Ecto neural progenitor cell (in vitro differentiated cells): ENCODE data around the gene C1QTNF5.

ENCODE experiments used
- DNase-seq: peaks from one replicate; pipeline ENCODE4 v3.0.0-alpha.2; 2018; ENCODE audit warnings: low spot score

The C1QTNF5 gene

GRCh38 chr11:119295178-119295577 is 45.5 kb downstream of the C1QTNF5 start:
- no peak for DNase-seq

- DNase-seq = no peak
Measured at GRCh38 chr11:119293461-119293860, 47.2 kb downstream of the C1QTNF5 start.

- DNase-seq = no peak
Measured at GRCh38 chr11:119290894-119291497, 49.7 kb downstream of the C1QTNF5 start.
